AG04450 (cell line): ENCODE measurements around the gene ATP2B2. TPM values are rescaled to one million over a fixed set of nuclear protein-coding genes. Genes with fewer than 3 reads are reported as not detected.

Source experiments
- CTCF ChIA-PET: fragments of 300-600, 350-600 bp; formaldehyde crosslinking; extraction: SDS; loops from one replicate; lab custom pipeline; 2022; ENCODE audit warnings: antibody characterized with exemption, inconsistent platforms; lab: Charles Lee
- POLR2A ChIA-PET: fragments of 350-600 bp; formaldehyde crosslinking; extraction: SDS; loops from one replicate; lab custom pipeline; 2021; ENCODE audit warnings: antibody characterized with exemption, inconsistent platforms; lab: Yijun Ruan, JAX
- DNase-seq: peaks from one replicate; pipeline ENCODE4 v3.0.0-alpha.2; 2011; ENCODE audit warnings: low read depth, low spot score
- H3K27ac ChIP-seq: one replicate; pipeline ENCODE4 v1.5.1; 2012; ENCODE audit warnings: low read depth, low read length, control low read depth
- H3K27me3 ChIP-seq: one replicate; pipeline ENCODE4 v1.6.0; 2012; ENCODE audit warnings: low read length; ENCODE audit not compliant: control insufficient read depth, insufficient read depth
- H3K4me3 ChIP-seq: 2 replicates; pipeline ENCODE4 v1.5.1; 2011; ENCODE audit warnings: mild to moderate bottlenecking, low read depth, low read length, control low read depth
- H3K9me3 ChIP-seq: 2 replicates; pipeline ENCODE4 v1.5.1; 2012; ENCODE audit warnings: low read length; ENCODE audit not compliant: control insufficient read depth, insufficient read depth
- CTCF ChIP-seq: IDR thresholded peaks from 2 replicates; pipeline ENCODE4 v1.5.1; 2011; ENCODE audit warnings: low read depth, low read length, control low read depth, inconsistent platforms
- polyA plus RNA-seq: library from polyadenylated mRNA; depleted of rRNA; stranded (reverse); fragments of >200 nt; gene quantifications from 2 replicates; pipeline ENCODE4 v1.2.3, GENCODE V29; 2011

Gene ATP2B2
- polyA plus RNA-seq, 1 experiment, result 0.01 TPM

- no peak for TF ChIP-seq CTCF
- H3K27me3 ChIP-seq, result no peaks in the 10 kb centered on the region
- ChIA-PET POLR2A (no interaction called here), CTCF (interaction anchor here (1.1 to 3.8 kb wide), 2 partner anchors 9 to 13 kb away, joined by 4 to 21 read pairs; no protein-coding TSS in a partner anchor)
- no peak for DNase-seq
- no peak overlapping the region for H3K4me3 ChIP-seq
- H3K27ac ChIP-seq, result no peak overlapping the region
- H3K9me3 ChIP-seq, result no peaks in the 10 kb centered on the region; the same call in 1 of the 2 replicates
These were observed 151.6 kb downstream of the ATP2B2 start for GRCh38 chr3:10353661-10354360.

- ChIA-PET POLR2A (interaction anchor here (0.7 to 1.4 kb wide), 2 partner anchors 13 to 33 kb away, joined by 4 to 6 read pairs; partner anchors contain the start of gene SEC13), CTCF (interaction anchor here (1.1 to 3.8 kb wide), 2 partner anchors 9 to 13 kb away, joined by 4 to 21 read pairs; no protein-coding TSS in a partner anchor)
- H3K4me3 ChIP-seq, result no peak overlapping the region
- H3K9me3 ChIP-seq, result no peaks in the 10 kb centered on the region
- H3K27me3 ChIP-seq, result no peaks in the 10 kb centered on the region
- H3K27ac ChIP-seq, result peak overlapping the region; percentile 91
- TF ChIP-seq CTCF, result no peak
- DNase-seq, result no peak
These were observed 152.2 kb downstream of the ATP2B2 start for GRCh38 chr3:10353160-10353559.

GRCh38 chr3:10352146-10352911 lies 153.1 kb downstream of the ATP2B2 start:
- TF ChIP-seq CTCF, result peak; percentile 43
- no peaks in the 10 kb centered on the region for H3K27me3 ChIP-seq
- POLR2A ChIA-PET, result interaction anchor here (0.7 to 1.4 kb wide), 3 partner anchors 14 to 32 kb away, joined by 3 to 6 read pairs (median 4); partner anchors contain the start of gene SEC13
- CTCF ChIA-PET, result interaction anchor here (1.1 to 3.8 kb wide), 3 partner anchors 8 to 386 kb away, joined by 4 to 21 read pairs (median 4); no protein-coding TSS in a partner anchor
- no peak overlapping the region for H3K4me3 ChIP-seq
- peak overlapping the region; percentile 91 for H3K27ac ChIP-seq
- peak; percentile 86 for DNase-seq
- no peaks in the 10 kb centered on the region for H3K9me3 ChIP-seq

GRCh38 chr3:10351013-10351735 lies 154.2 kb downstream of the ATP2B2 start:
- Histone ChIP-seq H3K4me3 (no peak overlapping the region), H3K27me3 (no peaks in the 10 kb centered on the region), H3K9me3 (no peaks in the 10 kb centered on the region), H3K27ac (no peak overlapping the region)
- no peak for DNase-seq
- ChIA-PET CTCF (interaction anchor here (0.6 kb wide), 1 partner anchor 297 kb away, joined by 3 read pairs; no protein-coding TSS in a partner anchor), POLR2A (no interaction called here)
- no peak for TF ChIP-seq CTCF
